ENCODE data around the gene LENG9.

Gene LENG9

DNA sequence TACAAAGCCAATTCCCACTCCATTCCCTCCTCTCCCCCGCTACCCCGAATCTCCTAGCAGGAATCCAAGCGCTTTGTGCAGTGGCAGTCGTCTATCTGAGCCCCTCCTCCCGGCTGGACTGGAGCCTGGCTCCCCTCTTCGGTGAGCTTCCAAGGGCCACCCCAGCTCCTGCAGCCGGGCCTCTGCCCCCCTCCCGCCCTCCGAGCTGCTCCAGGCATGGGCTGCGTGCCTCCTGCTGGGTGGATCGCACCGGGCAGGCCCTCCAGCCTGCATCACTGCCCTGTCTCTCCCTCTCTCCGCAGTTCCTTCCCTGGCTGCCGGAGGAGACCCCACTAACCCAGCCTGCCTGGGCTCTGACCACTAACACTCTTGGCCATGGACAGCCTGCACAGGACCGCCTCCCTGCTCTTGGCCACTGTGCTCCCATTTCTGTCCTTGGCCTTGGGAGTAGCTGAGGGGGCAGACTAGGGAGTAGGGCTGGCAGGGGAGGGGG lies 27.5 kb downstream of the LENG9 start:
- DNase-seq = no peak

DNA sequence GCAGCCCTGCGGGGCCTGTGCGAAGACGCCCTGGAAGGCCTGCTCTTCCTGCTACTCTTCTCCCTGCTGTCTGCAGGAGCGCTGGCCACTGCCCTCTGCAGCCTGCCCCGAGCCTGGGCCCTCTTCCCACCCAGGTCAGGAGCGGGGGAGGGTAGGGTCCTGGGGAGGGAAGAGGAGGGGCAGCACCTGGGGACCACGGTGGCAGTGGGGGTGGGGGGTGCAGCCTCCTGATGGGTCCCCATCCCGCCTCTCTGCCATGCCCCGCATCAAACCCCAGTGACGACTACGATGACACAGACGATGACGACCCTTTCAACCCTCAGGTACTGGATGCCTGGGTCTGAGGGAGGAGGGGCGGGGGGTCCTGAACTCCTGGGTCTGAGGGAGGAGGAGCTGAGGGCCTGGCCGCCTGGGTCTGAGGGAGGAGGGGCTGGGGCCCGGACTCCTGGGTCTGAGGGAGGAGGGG lies 28.0 kb downstream of the LENG9 start:
- DNase-seq = peak; percentile 19

DNA sequence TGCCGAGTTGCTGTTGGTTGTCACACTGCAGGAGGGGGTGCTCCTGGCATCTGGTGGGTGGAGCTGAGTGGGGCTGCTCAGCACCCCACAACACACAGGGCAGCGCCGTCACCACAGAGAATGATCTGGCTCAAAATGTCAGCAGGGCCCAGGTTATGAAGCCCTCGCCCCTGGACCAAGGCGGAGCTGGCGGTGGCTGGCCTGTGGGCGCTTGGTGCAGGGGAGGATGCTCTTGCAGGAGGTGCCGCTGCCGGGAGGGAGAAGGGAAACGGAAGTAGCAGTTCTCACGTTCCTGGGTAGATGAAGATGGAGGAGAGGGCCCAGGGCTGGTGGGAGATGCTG lies 28.7 kb downstream of the LENG9 start:
- DNase-seq = peak; percentile 68

DNA sequence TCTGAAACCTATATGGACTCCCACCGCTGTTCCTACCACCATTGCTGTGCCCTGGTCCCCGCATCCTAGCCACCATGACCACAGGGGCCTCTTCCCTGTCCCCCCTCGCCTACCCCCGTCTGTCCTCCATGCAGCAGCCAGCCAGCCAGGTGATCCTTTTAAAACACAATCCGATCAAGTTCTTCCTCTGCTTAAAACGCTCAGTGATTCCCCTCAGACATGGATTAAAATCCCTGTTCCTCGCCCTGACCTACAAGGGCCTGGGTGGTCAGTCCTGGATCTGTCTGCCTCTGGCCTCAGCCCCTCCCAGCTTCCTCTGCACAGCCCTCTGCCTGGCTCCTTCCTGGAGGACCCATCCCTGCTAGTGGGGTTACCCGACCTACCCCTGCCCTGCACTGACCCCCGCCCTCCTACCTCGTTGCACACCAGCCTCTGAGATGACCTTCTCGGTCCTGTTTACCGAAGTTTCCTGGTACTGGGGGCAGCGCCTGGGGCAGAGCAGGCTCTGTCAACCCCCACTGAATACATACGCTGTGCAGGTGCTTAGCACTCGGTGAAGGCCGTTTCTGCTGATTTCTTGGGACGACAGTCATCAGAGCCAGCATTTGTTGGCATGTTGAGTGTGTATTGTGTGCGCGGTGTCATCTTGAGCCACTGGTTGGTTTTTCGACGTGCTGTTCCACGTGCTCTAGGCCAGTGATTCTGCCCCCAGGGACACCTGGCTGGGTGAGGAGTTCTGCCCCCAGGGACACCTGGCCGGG lies 29.3 kb downstream of the LENG9 start:
- DNase-seq = peak; percentile 68

DNA sequence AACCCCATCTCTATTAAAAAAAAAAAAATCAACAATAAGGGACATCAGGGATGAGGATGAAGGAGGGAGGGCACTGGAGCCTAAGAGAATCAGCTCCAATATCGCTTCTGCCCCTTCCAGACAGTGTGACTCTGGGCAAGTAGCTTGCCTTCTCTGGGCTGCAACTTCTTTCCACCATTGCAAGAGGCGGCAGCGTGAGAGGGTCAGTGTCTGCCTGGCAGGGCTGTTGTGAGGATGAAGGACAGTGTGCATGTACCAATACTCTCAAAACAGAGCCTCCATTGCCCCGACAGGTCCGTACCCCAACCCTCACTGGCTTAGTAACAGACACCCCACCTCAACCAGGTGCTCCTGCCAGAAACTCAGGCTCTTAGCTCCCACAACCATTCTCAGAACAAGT lies 29.9 kb downstream of the LENG9 start:
- DNase-seq = no peak

DNA sequence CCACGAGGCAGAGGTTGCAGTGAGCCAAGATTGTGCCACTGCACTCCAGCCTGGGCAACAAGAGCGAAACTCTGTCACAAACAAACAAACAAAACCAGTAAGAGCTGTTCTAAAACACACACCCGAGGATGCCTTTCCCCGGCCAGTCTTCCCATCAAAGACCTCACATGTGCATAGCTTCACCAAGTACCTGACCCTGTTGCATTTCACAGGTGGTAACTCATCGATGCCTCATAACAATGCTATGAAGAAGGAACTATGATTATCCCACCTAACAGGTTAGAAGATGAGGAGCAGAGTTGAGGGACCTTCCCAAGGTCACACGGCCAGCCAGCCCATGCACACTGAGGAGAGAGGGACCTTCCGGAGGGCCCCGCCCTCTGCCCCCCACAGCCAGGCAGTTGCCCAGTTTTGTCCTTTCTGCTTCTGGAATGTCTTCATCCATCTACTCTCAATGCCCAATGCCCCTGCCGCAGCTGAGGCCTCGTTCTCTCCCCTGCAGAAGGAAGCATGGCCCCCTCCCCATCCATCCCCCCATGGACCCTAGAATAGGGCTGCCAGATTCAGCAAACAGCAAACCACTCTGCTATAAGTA lies 31.3 kb downstream of the LENG9 start:
- no peak for DNase-seq

DNA sequence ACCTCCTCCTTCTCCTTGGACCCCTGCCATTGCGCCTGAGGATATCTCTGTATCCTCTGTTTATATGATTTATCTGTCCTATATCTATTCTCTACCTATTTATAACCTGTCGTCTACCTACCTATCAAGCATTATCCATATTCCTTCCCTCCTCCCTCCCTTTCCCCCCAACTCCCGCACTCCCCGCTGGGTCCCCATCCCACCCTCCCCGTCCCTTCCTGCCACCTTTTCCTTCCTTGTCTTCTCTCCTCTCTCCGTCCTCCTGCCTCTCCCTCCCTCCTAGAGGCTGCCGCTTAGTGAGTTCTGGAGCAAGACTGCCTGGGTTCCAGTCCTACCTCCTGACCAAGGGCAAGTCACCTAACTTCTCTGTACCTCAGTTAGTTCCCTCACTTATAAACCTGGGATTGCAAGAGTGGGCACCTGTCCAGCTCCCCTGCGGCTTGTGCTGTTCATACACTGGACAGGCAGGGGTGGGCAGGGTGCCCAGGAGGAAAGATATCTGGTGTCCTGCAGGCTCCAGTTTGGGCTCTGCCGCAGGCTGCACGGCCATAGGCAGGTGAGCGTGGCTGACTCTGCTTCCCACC lies 32.2 kb downstream of the LENG9 start:
- peak; percentile 78 for DNase-seq

DNA sequence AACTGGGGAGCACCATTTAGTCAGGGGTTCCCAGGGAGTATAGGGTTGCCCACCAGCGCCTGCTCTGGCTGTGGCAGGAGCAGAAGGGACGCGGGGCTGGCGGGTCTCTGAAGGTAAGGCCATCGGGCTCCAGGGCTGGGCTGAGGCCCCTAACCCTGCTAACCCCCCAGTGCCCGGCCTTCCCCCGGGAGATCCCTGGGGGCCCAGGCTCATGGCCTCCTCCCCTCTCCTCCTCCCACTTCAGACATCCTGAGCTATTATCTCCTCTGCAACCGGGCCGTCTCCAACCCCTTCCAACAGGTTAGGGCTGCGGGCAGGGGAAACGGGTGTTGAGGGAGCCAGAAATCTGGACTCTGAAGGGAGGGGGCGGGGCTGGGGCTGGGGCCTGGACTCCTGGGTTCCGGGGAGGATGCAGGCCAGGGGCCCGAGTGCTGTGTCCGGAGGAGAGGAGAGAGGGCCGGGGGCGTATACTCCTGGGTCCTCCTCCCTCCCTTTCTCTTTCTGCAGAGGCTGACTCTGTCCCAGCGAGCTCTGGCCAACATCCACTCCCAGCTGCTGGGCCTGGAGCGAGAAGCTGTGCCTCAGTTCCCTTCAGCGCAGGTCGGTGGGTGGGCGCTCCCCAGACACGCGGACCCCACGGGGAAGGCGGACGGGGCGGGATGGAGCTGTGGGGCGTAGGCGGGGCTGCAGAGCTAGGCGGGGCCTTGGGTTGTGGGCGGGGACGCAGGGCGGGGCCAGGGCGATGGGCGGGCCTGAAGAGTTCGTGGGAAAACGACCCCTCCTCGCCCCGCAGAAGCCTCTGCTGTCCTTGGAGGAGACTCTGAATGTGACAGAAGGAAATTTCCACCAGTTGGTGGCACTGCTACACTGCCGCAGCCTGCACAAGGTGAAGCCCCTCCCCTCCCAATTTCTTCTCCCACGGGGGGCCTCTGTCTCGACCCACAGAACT lies 33.0 kb downstream of the LENG9 start:
- peak; percentile 73 for DNase-seq

DNA sequence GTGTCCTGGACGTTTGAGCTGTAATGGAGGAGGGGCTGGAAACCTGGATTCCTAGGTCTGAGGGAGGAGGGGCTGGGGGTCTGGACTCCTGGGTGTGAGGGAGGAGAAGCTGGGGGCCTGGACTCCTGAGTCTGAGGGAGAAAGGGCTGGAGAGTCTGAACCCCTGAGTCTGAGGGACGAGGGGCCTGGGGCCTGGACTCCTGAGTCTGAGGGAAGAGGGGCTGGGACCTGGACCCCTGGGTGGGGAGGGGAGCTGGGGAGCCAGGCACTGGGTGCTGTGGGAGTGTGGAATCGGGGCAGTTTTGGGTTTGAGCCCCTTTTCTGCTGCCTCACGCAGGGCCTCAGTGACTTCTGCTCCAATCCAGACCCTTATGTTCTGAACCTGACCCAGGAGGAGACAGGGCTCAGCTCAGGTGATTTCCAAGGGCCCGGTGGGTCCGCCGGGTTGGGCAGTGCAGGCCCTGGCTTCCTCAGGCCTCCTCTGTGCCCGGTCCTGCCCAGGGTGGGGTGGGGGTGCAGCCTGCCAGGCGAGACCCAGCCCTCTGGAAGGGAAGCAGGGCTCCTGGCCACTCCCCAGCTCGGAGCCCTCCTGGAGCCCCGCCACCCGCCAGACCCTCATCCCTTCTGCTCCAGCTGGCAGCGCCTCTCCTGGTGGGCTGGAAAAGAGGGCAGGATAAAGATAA lies 33.9 kb downstream of the LENG9 start:
- DNase-seq = no peak

DNA sequence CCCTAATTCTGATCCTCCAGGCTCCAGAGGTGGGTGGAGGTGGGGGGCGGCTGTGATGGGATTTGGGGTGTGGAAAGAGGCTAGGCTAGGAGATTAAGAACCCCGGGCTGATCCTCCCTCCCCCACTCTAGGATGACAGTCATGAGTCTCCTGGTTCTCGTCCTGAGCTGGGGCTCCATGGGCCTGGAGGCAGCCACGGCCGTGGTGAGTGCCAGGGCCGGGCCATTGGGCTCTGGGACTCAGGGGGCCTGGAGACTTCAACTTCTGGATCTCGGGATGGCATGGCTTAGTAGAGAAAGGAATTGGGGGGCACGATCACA lies 34.4 kb downstream of the LENG9 start:
- DNase-seq = no peak

DNA sequence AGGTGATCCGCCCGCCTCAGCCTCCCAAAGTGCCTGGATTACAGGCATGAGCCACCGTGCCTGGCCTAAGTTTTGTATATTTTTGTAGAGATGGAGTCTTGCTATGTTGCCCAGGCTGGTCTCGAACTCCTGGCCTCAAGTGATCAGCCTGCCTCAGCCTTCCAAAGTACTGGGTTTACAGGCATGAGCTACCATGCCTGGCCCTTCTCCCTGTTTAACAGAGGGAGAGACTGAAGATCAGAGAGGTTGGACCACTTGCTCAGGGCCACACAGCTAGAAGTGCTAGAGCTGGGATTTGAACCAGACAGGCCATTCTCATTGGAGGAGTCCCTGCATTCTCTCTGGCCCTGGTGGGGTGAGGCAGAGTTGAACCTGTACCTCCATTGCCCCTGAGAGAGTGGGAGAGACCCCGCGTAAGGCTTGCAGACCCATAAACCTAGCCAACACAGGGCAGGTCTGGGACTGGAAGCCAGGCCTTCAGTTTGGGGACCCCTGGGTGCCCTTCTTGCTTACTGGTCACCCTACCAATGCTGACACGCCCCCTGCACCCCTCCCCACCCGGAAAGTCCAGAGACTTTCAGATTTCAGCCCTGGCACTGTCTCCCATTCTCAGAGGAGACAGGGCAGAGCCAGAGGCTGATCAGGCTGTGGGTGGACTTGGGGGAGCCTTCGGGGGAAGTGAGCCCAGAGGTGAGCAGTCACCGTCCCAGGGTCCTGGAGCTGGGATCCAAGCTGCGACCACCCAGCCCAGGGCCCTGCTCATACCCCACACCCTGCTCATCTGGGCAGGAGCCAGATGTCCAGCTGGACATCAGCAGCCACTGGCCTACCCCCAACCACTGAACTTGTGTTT lies 35.0 kb downstream of the LENG9 start:
- DNase-seq = no peak

DNA sequence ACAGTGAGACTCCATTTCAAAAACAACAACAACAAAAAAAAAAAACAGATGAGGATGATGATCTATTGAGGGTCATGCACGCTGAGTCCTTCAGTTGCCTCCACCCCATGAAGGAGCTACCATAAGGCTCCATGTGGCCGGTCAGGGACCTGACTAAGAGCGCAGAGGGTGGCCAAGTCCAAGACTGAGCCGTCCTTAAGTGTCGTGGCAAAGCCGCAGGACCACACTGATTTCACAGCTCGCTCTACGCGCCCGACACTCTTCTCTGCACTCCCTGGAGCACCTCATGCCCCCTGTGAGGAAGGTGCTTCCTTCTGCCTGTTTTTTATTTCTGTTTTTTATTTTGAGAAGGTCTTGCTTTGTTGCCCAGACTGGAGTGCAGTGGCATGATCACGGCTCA lies 36.0 kb downstream of the LENG9 start:
- no peak for DNase-seq

DNA sequence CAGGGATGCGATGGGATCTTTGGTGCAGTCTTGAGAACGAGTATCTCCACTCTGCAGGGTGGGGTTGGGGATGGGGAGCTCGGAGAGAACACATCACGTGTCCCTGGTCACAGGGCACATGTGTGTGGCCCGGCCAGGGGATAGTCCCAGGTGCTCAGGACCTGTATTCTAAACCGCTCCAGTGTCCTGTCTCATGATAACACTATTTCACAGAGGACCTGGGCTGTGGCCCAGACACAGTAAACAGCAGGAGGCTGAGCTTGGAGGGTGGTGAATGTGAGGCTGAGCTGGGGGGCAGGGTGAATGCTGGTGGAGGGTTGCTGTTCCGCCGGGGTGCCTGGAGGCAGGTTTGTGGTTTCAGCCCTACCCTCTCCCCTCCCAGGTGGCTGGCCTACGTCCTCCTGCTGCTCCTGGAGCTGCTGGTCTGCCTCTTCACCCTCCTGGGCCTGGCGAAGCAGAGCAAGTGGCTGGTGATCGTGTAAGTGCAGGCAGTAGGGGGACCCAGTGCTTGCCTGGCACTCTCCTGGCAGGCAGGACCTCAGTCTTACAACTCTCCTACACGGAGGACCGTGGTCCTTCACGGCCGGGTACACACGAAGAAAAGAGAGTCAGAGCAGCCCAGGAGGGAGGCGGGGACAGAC lies 37.2 kb downstream of the LENG9 start:
- peak; percentile 21 for DNase-seq

DNA sequence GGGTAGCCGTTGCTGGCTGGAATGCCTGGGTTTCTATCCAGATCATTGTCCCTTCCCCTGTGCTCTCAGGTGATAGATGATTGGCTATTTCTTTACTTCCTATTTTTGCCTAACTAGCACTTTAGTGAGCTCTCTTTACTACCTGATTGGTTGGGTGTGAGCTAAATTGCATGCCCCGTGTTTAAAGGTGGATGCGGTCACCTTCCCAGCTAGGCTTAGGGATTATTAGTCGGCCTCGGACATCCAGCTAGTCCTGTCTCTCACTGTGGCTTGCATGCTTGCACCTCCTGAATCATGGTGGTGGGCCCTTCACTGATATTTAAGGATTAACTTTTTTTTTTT lies 38.2 kb downstream of the LENG9 start:
- no peak for DNase-seq

DNA sequence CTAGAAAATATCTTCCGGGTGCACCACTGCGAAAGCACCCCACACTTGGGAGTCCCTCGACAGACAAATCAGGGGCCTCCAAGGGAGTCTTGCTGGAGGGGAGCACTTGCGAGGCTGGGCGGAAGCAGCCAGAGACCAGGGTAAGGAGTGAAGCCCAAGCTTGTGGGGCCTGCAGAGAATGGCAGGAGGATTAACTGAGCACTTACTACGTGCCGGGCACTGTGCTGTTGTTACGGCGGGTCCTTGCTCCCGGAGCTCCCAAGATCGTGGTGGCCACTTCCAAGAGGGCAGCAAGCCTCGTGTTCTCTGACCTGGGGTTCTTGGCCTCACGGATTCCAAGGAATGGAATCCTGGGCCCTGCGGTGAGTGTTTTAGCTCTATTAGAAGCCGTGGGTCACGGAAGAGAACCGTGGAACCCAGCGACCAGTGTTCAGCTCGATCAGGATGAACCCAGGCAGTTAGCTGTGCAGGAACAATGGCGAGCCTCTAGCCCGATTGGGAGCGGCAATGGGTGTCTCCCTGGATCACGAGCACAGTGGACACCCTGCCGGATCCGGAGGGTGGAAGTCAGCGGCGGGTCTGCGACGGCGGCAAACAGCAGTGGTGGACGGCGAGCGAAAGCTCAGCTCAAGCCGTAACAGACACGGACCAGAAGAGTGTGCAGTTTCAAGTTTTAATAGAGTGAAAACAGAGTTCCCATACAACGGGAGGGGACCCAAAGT lies 38.8 kb downstream of the LENG9 start:
- no peak for DNase-seq

DNA sequence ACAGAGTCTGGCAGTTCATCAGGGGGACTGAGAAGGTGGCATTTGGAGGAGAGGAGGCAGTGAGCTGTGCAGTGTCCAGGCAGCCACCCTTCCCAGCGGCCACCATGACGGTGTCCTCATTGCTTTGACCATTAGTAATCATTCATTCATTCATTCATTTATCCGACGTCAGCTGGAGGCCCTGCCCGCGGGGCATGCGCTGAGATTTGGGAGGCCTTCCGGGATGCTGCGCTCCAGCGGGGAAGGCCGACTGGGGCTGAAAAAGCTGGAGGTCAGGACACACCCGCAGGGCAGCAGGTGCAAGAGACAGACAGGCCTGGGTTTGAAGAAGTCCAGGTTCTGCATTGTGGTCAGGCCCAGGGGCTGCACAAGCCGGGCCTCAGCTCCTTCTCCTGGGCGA lies 39.4 kb downstream of the LENG9 start:
- DNase-seq = no peak

DNA sequence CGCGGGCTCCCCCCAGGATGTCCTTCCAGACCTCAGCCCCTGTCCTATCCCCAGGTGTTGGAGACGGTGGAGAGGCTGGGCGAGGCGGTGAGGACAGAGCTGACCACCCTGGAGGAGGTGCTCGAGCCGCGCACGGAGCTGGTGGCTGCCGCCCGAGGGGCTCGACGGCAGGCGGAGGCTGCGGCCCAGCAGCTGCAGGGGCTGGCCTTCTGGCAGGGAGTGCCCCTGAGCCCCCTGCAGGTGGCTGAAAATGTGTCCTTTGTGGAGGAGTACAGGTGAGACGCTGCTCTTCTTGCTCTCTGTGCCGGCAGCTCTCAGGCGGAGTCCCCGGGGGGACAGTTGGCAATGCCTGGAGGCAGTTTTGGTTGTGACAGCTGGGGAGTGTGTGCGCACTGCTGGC lies 41.4 kb downstream of the LENG9 start:
- peak; percentile 82 for DNase-seq

DNA sequence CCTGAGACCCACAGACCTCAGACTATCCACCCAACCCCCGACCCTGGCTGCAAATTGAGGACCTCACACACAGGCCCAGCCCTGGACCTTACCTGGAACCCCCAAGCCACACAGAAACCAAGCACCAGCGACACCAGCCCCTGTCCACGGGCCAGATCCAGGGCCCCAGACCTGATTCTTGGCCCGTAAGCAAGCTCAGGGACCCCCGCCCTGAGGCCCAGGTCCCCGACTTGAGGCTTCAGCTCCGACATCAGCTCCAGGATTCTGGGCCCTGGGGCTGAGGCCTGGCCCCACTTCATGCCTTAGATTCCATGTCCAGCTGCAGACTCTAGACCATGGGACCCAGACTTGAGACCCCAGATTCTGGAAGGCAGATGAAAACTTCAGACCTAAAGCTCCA lies 42.1 kb downstream of the LENG9 start:
- DNase-seq = no peak

DNA sequence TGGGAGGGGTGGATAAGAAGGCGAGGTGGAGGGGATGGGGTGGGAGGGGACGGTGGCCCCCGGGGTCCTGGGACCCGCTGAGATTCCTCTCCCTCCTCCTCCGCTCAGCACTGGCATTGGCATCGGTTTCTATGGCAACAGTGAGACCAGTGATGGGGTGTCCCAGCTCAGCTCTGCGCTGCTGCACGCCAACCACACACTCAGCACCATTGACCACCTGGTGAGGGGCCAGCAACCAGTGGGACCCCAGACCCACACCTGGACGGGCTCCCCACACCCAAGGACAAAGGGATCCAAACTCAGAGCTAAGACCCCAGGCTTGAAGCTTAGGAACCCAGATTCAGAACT lies 42.4 kb downstream of the LENG9 start:
- DNase-seq = no peak

DNA sequence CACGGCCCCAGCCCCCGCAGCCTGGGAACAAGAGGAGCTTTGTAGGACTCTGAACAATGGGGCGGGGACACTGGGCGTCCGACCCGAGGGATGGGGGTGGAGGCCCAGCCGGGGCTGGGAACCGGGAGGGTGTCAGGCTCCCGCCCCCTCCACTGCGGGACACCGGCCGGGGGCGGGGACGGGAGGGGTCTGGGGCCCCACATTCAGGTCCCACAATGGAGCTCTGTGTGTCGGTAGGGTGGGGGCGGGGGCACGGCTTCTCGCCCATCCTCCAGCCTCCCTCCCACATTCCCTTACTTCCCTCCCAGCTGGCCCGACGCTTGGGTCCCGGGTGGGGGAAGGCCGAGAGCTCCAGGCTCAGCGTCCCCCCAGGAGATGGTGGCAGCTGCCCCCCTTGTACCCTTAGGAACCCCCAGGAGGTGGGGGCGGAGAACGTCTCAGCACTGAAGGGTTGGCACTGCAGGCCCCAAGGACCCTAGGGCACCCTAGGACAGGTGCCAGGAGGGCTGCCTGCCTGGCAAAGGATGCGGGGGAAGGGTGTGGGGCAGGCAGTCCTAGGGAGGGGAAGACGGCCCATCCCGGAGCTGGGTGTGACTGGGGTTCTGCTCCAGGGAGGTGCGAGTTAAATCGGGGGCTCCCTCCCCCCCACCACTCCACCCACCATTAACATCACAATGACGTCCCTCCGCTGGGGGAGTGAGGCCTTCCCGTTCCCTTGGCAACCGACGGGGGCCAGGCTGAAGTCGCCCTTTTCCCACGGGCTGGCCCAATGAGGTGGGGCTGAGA lies 43.0 kb downstream of the LENG9 start:
- no peak for DNase-seq

All from NCI-H69 (cell line).